Spleen (tissue), 11 donors: Measurements from ENCODE around the gene GSK3B. TPM values are rescaled to one million over a fixed set of nuclear protein-coding genes. Genes with fewer than 3 reads are reported as not detected.

Experiments
- DNase-seq: peaks from one replicate; pipeline ENCODE4 v3.0.0-alpha.2; 2020
- H3K27ac ChIP-seq, 8 donors: fragments of 200-600 bp; sonication (generic) in 7 of 8; 1 replicate in 4 of 8; 2 replicates in 4 of 8; pipeline versions ENCODE4 v1.5.0 to v1.8.0; 2016 to 2021; ENCODE audit warnings: inconsistent platforms in 4 of 8, mild to moderate bottlenecking in 4 of 8, moderate library complexity in 1 of 8
- H3K27me3 ChIP-seq, 7 donors: fragments of 200-600 bp; sonication (generic) in 6 of 7; replicated peaks in 1 of 7; 1 replicate in 4 of 7; 2 replicates in 3 of 7; pipeline versions ENCODE4 v1.5.0 to v1.8.0; 2016 to 2021; ENCODE audit warnings: inconsistent platforms in 3 of 7, mild to moderate bottlenecking in 1 of 7
- H3K36me3 ChIP-seq, 6 donors: fragments of 200-600 bp; sonication (generic) in 5 of 6; 1 replicate in 4 of 6; 2 replicates in 2 of 6; pipeline versions ENCODE4 v1.5.0 to v1.8.0; 2016 to 2021; ENCODE audit warnings: inconsistent platforms in 2 of 6
- H3K4me1 ChIP-seq, 6 donors: fragments of 200-600 bp; sonication (generic) in 5 of 6; 1 replicate in 3 of 6; 2 replicates in 3 of 6; pipeline versions ENCODE4 v1.5.0 to v1.8.0; 2016 to 2021; ENCODE audit warnings: inconsistent platforms in 3 of 6
- H3K4me3 ChIP-seq, 8 donors: fragments of 200-600 bp; sonication (generic) in 7 of 8; 1 replicate in 4 of 8; 2 replicates in 4 of 8; pipeline versions ENCODE4 v1.5.0 to v1.8.0; 2016 to 2021; ENCODE audit warnings: inconsistent platforms in 4 of 8, mild to moderate bottlenecking in 4 of 8, moderate library complexity in 2 of 8
- H3K9me3 ChIP-seq, 8 donors: fragments of 200-600 bp; sonication (generic) in 7 of 8; 1 replicate in 4 of 8; 2 replicates in 4 of 8; pipeline versions ENCODE4 v1.5.0 to v1.8.0; 2016 to 2021; ENCODE audit warnings: inconsistent platforms in 4 of 8
- CTCF ChIP-seq, 11 experiments: fragments of 200-600 bp in 7 of 11; fragments of 450-650 bp in 4 of 11; sonication (generic) in 4 of 11; IDR thresholded peaks in 8 of 11; conservative IDR thresholded peaks in 3 of 11; 1 replicate in 7 of 11; 2 replicates in 4 of 11; pipeline versions ENCODE4 v1.4.0 to v1.8.0; 2016 to 2021; ENCODE audit warnings: antibody characterized with exemption in 11 of 11, inconsistent platforms in 4 of 11, mild to moderate bottlenecking in 1 of 11
- POLR2A ChIP-seq, 3 donors: fragments of 450-650 bp; IDR thresholded peaks; one replicate each; pipeline ENCODE4 v1.5.1; 2017; ENCODE audit warnings: antibody characterized with exemption in 3 of 3, mild to moderate bottlenecking in 1 of 3
- POLR2AphosphoS5 ChIP-seq, 3 donors: sonication (generic); formaldehyde crosslinking; IDR thresholded peaks; one replicate each; pipeline ENCODE4 v1.5.1; 2017; ENCODE audit warnings: antibody characterized with exemption in 3 of 3
- WGBS, 5 donors: extraction: QIAGEN DNeasy Blood & Tissue Kit in 3 of 5; methylation state at CpG; one replicate each; pipeline versions ENCODE4 v1.1.5 to v1.1.7; 2013 to 2018; 5-methylcytosine and 5-hydroxymethylcytosine counted together
- intact Hi-C: fragments of 100-400 bp; cut with DNase I; formaldehyde crosslinking; loops from one replicate; pipeline ENCODE4 v1.15.0; 2023; ENCODE audit warnings: low total_unique reads
- polyA plus RNA-seq, 3 donors: library from polyadenylated mRNA; stranded (reverse); fragments of 200-250 nt; gene quantifications; one replicate each; pipeline ENCODE4 v1.2.1, GENCODE V29; 2013
- total RNA-seq, 7 donors: library from RNA; depleted of rRNA in 3 of 7; stranded (reverse); fragments of >200 nt in 3 of 7; fragmentation: NEBNext Ultra II Directional in 4 of 7; extraction: Animal tissue kit (Norgen Biotek cat#: 25700) in 4 of 7; gene quantifications; one replicate each; pipeline versions ENCODE4 v1.1.0 to v1.2.1, GENCODE V29; 2016 to 2021
- donor health status: healthy with polysubstance abuse.
- donor health status: DM: no; HTN: no; CAD: no; lungs with moderate emphysema.
- donor health status: DM: no; HTN: no; CAD: no.
- donor health status: Bipolar disorder and iron deficiency.
- donor health status: healthy.
- donor health status: DM: no; HTN: no; CAD: no.
- donor health status: DM: yes; HTN: yes; CAD: no.

Gene GSK3B
- total and polyA plus RNA-seq, 10 donors: 4.7 to 62.2 (median 53.1) TPM

DNA sequence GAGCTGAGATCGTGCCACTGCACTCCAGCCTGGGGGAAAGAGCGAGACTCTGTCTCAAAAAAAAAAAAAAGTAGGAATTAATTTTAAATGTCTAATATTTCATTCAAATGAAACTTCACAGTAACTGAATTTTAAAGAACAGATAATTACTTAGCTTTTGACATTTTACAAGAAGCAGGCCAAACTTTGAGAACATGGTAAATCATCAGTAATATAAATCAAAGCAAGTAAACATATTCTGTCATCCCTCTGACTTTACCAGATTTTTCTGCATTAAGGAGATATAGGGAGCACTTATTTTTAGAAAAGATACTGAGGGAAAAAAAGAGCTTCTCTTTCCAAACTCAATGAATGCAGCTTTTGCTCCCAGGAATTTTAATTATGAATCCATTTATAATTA lies 275.3 kb downstream of the GSK3B start:
- Histone ChIP-seq H3K27me3 (peaks cover 0 to 9% (median 0%) of the 10 kb centered on the region in 7 donors), H3K9me3 (no peaks in the 10 kb centered on the region), H3K36me3 (no peaks in the 10 kb centered on the region), H3K4me3 (no peak overlapping the region), H3K27ac (no peak overlapping the region), H3K4me1 (no peaks in the 10 kb centered on the region)
- TF ChIP-seq CTCF (IDR thresholded peaks at IDR 0.05 in 8 of 11, conservative IDR thresholded peaks at IDR 0.05 in 3 of 11) (no peak), POLR2A (IDR thresholded peaks at IDR 0.05) (no peak), POLR2AphosphoS5 (IDR thresholded peaks at IDR 0.05) (no peak)
- no peak for DNase-seq
- intact Hi-C loops: no loop called here
- 88 to 95% (median 91%) methylated on average over 2 of the region's 2 CpGs for WGBS, 5 donors

GRCh38 chr3:119817583-119818363 lies 276.5 kb downstream of the GSK3B start:
- no peaks in the 10 kb centered on the region for H3K9me3 ChIP-seq
- TF ChIP-seq CTCF (IDR thresholded peaks at IDR 0.05 in 8 of 11, conservative IDR thresholded peaks at IDR 0.05 in 3 of 11) (no peak), POLR2AphosphoS5 (IDR thresholded peaks at IDR 0.05) (no peak), POLR2A (IDR thresholded peaks at IDR 0.05) (no peak)
- H3K27ac ChIP-seq: no peak overlapping the region
- intact Hi-C loops: no loop called here
- peaks cover 0 to 9% (median 0%) of the 10 kb centered on the region in 7 donors for H3K27me3 ChIP-seq
- H3K4me3 ChIP-seq: no peak overlapping the region
- no peak for DNase-seq
- 68 to 89% (median 76%) methylated on average over 13 of the region's 13 CpGs for WGBS, 5 donors
- no peaks in the 10 kb centered on the region for H3K36me3 ChIP-seq
- no peaks in the 10 kb centered on the region for H3K4me1 ChIP-seq

DNA sequence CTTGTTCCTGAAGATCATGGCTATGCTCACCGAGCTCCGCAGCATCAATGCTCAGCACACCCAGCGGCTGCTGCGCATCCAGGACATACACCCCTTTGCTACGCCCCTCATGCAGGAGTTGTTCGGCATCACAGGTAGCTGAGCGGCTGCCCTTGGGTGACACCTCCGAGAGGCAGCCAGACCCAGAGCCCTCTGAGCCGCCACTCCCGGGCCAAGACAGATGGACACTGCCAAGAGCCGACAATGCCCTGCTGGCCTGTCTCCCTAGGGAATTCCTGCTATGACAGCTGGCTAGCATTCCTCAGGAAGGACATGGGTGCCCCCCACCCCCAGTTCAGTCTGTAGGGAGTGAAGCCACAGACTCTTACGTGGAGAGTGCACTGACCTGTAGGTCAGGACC lies 277.2 kb downstream of the GSK3B start:
- Histone ChIP-seq H3K27ac (no peak overlapping the region), H3K36me3 (no peaks in the 10 kb centered on the region), H3K4me3 (no peak overlapping the region), H3K27me3 (peaks cover 0 to 9% (median 0%) of the 10 kb centered on the region in 7 donors), H3K4me1 (no peaks in the 10 kb centered on the region), H3K9me3 (no peaks in the 10 kb centered on the region)
- TF ChIP-seq POLR2AphosphoS5 (IDR thresholded peaks at IDR 0.05) (no peak), POLR2A (IDR thresholded peaks at IDR 0.05) (no peak), CTCF (IDR thresholded peaks at IDR 0.05 in 8 of 11, conservative IDR thresholded peaks at IDR 0.05 in 3 of 11) (no peak)
- intact Hi-C loops: no loop called here
- no peak for DNase-seq
- WGBS, 5 donors: 87 to 95% (median 91%) methylated on average over 5 to 12 of the region's 12 CpGs

- peaks cover 0 to 9% (median 0%) of the 10 kb centered on the region in 7 donors for H3K27me3 ChIP-seq
- 72 to 92% (median 89%) methylated on average over 8 of the region's 8 CpGs for WGBS, 5 donors
- H3K4me3 ChIP-seq: no peak overlapping the region
- intact Hi-C loops: no loop called here
- TF ChIP-seq CTCF (IDR thresholded peaks at IDR 0.05 in 8 of 11, conservative IDR thresholded peaks at IDR 0.05 in 3 of 11) (no peak), POLR2AphosphoS5 (IDR thresholded peaks at IDR 0.05) (no peak), POLR2A (IDR thresholded peaks at IDR 0.05) (no peak)
- H3K9me3 ChIP-seq: no peaks in the 10 kb centered on the region
- H3K4me1 ChIP-seq: peaks cover 0 to 2% (median under 1%) of the 10 kb centered on the region in 6 donors
- no peaks in the 10 kb centered on the region for H3K36me3 ChIP-seq
- H3K27ac ChIP-seq: no peak overlapping the region
- DNase-seq: no peak
Measured at GRCh38 chr3:119815716-119816115, 278.5 kb downstream of the GSK3B start.
